SK-N-SH (cell line): ENCODE measurements around the gene CDH23.

ENCODE experiments used
- CTCF ChIP-seq: fragments of 200-600 bp; sonication (generic); IDR thresholded peaks from 2 replicates; pipeline ENCODE4 v1.6.1; 2017; ENCODE audit warnings: antibody characterized with exemption, mild to moderate bottlenecking, moderate library complexity
- ELF1 ChIP-seq: IDR thresholded peaks from 2 replicates; pipeline ENCODE4 v1.4.0; 2012
- EP300 ChIP-seq, 2 experiments: IDR thresholded peaks; 2 replicates each; pipeline versions ENCODE4 v1.4.0 to v1.6.1; 2012; ENCODE audit warnings: borderline replicate concordance in 1 of 2, low read depth in 1 of 2, low read length in 1 of 2
- FOXM1 ChIP-seq: IDR thresholded peaks from 2 replicates; pipeline ENCODE4 v1.4.0; 2012; ENCODE audit warnings: low read depth, mild to moderate bottlenecking
- JUND ChIP-seq: IDR thresholded peaks from 2 replicates; pipeline ENCODE4 v1.4.0; 2012
- NRF1 ChIP-seq: IDR thresholded peaks from 2 replicates; pipeline ENCODE4 v1.6.1; 2012; ENCODE audit warnings: low read depth, mild to moderate bottlenecking, low read length
- TEAD4 ChIP-seq: IDR thresholded peaks from 2 replicates; pipeline ENCODE4 v1.4.0; 2012; ENCODE audit warnings: mild to moderate bottlenecking, borderline replicate concordance; ENCODE audit not compliant: insufficient read depth
- ZBTB33 ChIP-seq: IDR thresholded peaks from 2 replicates; pipeline ENCODE4 v1.4.0; 2012; ENCODE audit warnings: low read depth, borderline replicate concordance

- no peak for TF ChIP-seq CTCF
- no peak for TF ChIP-seq FOXM1
- TF ChIP-seq NRF1: no peak
- TF ChIP-seq TEAD4: no peak
- TF ChIP-seq EP300 (IDR thresholded peaks at IDR 0.05; ENCODE audit: borderline replicate concordance in 1 of 2, low read depth in 1 of 2, low read length in 1 of 2): no peak
- no peak for TF ChIP-seq ZBTB33
- no peak for TF ChIP-seq JUND
- no peak for TF ChIP-seq ELF1
Measured at GRCh38 chr10:71727105-71727737, 330.5 kb downstream of the CDH23 start.
